ENCODE data around the gene P2RY2.

DNA sequence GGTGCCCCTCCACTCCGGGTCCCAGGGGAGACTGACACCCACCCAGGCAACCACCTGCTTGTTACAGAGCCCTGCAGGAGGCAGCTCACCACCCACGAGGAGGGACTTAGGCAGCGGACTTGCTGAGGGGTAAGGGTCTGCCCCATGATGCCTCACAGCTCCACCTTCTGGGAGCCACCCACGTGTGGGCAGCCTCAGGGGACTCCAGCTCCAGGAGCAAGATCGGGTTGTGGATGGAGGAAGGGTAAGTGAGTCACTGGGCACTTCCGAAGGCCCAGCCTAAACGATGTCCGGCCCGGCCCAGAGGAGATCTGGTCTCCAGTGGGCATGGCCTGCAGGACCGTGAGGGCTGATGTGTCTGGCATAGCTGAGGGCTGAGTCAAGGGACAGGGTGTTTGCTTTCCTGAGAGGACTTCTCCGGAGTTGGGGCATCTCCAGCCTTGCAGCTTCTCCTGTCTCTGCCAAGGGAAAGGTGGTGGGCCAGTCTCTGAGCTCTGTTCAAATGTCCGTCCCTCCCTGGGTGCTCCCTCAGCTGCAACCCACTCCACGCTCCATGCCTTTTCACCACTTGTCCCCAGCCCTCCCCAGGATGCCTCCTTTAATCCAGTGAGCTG is 32.3 kb upstream of the P2RY2 start:
- TF ChIP-seq, protein P1, sequence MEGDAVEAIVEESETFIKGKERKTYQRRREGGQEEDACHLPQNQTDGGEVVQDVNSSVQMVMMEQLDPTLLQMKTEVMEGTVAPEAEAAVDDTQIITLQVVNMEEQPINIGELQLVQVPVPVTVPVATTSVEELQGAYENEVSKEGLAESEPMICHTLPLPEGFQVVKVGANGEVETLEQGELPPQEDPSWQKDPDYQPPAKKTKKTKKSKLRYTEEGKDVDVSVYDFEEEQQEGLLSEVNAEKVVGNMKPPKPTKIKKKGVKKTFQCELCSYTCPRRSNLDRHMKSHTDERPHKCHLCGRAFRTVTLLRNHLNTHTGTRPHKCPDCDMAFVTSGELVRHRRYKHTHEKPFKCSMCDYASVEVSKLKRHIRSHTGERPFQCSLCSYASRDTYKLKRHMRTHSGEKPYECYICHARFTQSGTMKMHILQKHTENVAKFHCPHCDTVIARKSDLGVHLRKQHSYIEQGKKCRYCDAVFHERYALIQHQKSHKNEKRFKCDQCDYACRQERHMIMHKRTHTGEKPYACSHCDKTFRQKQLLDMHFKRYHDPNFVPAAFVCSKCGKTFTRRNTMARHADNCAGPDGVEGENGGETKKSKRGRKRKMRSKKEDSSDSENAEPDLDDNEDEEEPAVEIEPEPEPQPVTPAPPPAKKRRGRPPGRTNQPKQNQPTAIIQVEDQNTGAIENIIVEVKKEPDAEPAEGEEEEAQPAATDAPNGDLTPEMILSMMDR (IDR thresholded peaks at IDR 0.05; ENCODE audit: low read length): no peak
- TF ChIP-seq EZH2phosphoT487 (IDR thresholded peaks at IDR 0.05; ENCODE audit: low read length): no peak
- TF ChIP-seq EZH2 (optimal IDR thresholded peaks at IDR 0.05; ENCODE audit: low read depth, low read length): no peak
